Mononuclear cell (primary cell): ENCODE data around the gene PSMG3. TPM values are rescaled to one million over a fixed set of nuclear protein-coding genes. Genes with fewer than 3 reads are reported as not detected.

Source experiments
- H3K27me3 ChIP-seq: 2 replicates; pipeline ENCODE4 v1.6.0; 2011; ENCODE audit warnings: low read length, control low read depth; ENCODE audit not compliant: insufficient read depth
- H3K4me1 ChIP-seq: 2 replicates; pipeline ENCODE4 v1.5.1; 2011; ENCODE audit warnings: mild to moderate bottlenecking, low read length, control low read depth; ENCODE audit not compliant: insufficient read depth
- H3K4me3 ChIP-seq: 2 replicates; pipeline ENCODE4 v1.5.1; 2011; ENCODE audit warnings: mild to moderate bottlenecking, low read length, moderate library complexity
- H3K9me3 ChIP-seq: 2 replicates; pipeline ENCODE4 v1.5.1; 2011; ENCODE audit warnings: low read depth, mild to moderate bottlenecking, control low read depth, low read length
- total RNA-seq: library from RNA; depleted of rRNA; stranded (reverse); fragments of >200 nt; gene quantifications from one replicate; pipeline ENCODE4 v1.2.3, GENCODE V29; 2012

PSMG3 gene
- total RNA-seq, 1 donor: 14.3 TPM

DNA sequence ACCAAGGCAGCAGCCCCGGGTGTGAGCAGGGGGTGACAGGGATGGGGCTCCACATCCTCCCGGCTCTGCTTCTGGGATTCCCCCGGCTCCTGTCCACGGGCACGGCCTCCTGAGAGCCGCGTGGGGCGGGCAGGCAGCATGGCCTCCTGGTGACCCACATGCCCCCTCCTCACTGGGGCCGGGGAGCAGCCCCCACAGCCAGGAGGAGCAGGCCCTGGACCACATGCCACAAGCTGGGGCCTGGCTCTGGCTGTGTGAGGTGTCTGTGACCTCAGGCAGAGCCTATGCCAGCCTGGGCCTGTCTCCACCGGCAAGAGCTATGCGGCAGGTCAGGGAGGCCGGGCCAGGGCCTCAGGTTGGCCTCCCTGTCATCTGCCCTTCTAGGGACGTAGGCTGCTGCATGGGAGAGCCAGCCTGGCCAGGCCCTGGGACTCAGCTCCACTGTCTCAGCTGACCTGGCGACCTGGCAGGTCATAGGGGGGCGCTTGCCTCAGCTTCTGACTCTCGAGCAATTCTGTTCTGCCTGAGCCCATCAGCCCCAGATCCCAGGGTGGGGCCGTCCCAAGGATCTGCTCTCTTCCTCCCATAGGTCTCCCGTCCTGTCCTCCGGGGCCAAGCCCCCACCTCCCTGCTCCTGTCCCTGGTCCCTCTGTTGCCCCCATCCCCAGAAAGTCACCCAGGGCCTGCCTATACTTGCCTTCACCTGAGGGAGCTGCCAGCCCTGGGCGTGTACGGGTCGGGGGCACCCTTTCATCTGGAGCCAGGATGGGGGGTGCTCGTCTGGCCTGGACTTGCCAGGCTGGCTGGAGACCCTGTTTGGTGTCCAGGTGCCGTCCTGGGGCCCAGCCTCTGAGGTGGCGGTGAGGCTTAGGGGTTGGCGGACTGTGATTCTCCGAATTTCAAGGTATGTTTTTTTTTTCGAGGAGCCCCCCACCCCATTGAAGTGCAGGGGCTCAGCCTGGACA lies 9.9 kb downstream of the PSMG3 start:
- H3K4me1 ChIP-seq: no peaks in the 10 kb centered on the region
- no peaks in the 10 kb centered on the region for H3K9me3 ChIP-seq
- no peaks in the 10 kb centered on the region for H3K27me3 ChIP-seq
- no peak overlapping the region for H3K4me3 ChIP-seq

DNA sequence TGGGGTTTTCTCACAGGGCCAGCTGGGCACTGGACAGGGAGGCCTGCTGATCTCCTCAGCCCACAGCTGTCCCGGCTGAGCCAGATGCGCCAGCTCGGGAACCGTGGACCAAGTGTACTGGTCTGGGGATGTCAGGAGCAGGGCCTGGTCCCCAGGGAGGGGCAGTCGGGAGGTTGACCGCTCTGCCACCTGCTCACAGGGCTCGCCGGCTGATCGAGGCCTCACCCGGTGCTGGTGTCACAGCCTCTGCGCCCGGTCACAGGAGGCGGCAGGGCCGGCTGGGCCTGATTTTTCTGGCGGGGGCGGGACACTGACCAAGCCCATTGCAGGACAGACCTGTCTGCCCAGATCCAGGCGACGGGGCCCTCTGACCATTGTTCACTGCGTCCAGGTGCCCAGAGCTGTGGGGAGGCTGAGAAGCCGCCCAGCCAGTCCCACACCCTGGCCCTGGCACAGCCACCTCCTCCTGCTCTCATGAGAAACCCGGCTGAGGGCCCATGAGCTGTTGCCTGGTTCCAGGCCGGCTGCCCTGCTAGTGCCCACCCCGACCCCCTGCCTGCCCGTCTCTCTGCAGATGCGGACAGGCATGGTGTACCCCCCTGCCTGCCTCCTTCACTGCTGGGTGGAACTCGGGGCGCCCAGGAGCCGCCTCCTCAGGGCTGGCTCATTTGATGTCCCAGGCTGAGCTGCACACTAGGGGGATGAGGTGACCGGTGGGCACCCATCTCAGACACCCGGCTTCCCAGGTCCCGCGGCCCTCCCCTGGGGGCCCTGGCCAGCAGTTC lies 10.8 kb downstream of the PSMG3 start:
- no peaks in the 10 kb centered on the region for H3K4me1 ChIP-seq
- no peaks in the 10 kb centered on the region for H3K27me3 ChIP-seq
- no peaks in the 10 kb centered on the region for H3K9me3 ChIP-seq

GRCh38 chr7:1558181-1558811 lies 11.5 kb downstream of the PSMG3 start:
- H3K27me3 ChIP-seq: no peaks in the 10 kb centered on the region
- H3K4me1 ChIP-seq: no peaks in the 10 kb centered on the region

More for the DNA sequence above, 10.8 kb downstream of the PSMG3 start:
- no peak overlapping the region for H3K4me3 ChIP-seq

DNA sequence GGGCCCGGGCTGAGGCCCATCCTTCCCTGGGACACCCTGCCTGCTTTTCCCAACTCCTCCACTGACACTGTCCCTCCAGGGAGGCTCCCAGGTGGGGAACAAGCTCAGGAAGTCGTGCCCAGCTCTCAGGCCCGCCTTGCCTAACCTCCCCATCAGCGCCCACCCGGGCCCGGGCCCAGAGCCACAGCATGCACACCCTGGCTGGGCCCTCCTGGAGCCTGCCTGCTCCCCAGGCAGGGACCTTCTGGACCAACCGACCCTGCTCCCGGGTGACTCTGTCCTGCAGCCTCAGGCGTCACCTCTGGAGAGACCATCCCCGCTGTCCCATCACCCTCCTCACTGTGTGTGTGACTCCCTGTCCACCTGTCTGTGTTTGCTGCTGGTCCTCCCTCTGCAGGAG lies 12.1 kb downstream of the PSMG3 start:
- H3K27me3 ChIP-seq: no peaks in the 10 kb centered on the region
- no peak overlapping the region for H3K4me3 ChIP-seq
- no peaks in the 10 kb centered on the region for H3K9me3 ChIP-seq

More at GRCh38 chr7:1558181-1558811, 11.5 kb downstream of the PSMG3 start:
- Histone ChIP-seq H3K4me3 (no peak overlapping the region), H3K9me3 (no peaks in the 10 kb centered on the region)

GRCh38 chr7:1557006-1557405 lies 12.8 kb downstream of the PSMG3 start:
- H3K4me1 ChIP-seq: no peaks in the 10 kb centered on the region
- no peak overlapping the region for H3K4me3 ChIP-seq
- no peaks in the 10 kb centered on the region for H3K9me3 ChIP-seq
- H3K27me3 ChIP-seq: no peaks in the 10 kb centered on the region

More for the DNA sequence above, 12.1 kb downstream of the PSMG3 start:
- H3K4me1 ChIP-seq: no peaks in the 10 kb centered on the region

DNA sequence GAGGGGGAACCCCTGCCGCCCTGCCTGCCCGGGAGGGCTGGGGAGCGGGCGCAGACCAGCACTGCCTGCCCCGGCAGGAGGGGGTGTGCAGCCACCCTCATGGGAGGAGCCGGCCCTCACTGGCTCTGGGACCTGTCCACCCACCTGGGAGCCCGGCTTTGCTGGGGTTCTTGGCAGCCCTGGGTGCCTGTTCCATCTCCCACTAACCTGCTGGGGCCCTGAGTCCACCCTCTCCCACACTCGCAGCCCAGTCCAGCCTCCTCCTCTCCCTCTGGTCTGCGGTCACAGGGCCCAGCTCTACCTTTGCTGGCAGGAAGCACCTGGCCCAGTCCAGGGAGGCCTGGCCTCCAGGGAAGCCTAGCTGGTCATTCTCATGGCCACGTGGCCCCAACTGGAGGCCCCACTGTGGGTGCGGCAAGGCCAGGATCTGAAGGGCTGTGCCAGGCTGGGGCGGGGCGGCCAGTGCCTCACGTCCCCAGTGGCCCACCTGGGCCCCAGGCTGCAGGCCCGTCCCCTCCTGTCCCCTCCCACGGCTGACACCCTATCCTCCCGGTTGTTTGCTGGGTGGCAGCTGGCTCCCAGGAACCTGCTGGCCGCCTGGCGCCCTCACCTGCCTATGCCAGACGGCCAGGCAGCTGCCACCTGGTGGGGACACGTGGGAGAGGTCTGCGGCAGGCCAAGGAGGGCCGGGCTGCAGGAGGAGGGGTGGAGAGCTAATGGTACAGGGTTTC lies 13.9 kb downstream of the PSMG3 start, which contains the start of gene TMEM184A:
Gene TMEM184A, minus strand, starts transcription at position 393 of the 731 bp plus-strand sequence. CDS start 721 bp downstream, outside the sequence.
- H3K4me1 ChIP-seq: no peaks in the 10 kb centered on the region
- H3K27me3 ChIP-seq: no peaks in the 10 kb centered on the region

GRCh38 chr7:1555046-1555812 lies 14.6 kb downstream of the PSMG3 start:
- H3K4me1 ChIP-seq: no peaks in the 10 kb centered on the region
- no peaks in the 10 kb centered on the region for H3K9me3 ChIP-seq
- H3K4me3 ChIP-seq: no peak overlapping the region
- H3K27me3 ChIP-seq: no peaks in the 10 kb centered on the region

More for the DNA sequence above, 13.9 kb downstream of the PSMG3 start, which contains the start of gene TMEM184A:
- no peak within 1 kb of the TSS for H3K4me3 ChIP-seq
- no peaks in the 10 kb centered on the region for H3K9me3 ChIP-seq

DNA sequence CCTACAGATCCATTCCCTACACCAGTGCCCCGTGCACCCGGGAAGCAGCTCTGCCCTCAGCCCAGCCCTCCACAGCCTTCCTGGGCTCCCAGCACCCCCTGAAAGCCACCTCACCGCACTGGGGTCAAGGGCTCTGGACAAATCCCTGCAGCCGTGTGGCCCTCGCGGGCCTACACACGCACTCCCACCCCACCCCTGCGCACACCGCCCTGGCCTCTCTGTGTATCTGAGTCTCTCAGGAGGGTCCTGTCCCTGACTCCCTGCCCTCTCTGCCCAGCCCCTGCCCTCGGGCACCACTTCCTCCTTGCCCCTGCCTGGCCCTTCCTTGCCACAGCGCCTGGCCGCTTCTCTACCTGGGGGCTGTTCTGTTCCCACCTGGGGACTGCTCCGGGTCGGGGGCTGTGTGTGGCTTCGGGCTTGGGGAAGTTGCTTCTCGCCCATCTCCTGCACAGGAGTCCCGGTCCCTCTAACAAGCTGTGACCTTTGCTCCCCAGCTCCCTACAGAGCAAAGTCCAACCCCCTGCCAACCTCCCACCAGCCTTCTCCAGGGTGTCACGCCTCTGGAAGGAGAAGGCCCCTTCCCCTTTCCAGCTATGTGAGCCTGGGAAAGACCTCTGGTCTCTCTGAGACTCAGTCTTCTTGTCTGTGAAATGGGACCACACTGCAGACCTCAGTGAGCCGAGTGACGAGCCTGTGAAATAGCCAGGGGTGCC lies 15.3 kb downstream of the PSMG3 start:
- H3K4me1 ChIP-seq: no peaks in the 10 kb centered on the region
- H3K27me3 ChIP-seq: no peaks in the 10 kb centered on the region
- H3K9me3 ChIP-seq: no peaks in the 10 kb centered on the region
- no peak overlapping the region for H3K4me3 ChIP-seq

- Histone ChIP-seq H3K4me3 (no peak overlapping the region), H3K27me3 (no peaks in the 10 kb centered on the region), H3K9me3 (no peaks in the 10 kb centered on the region), H3K4me1 (no peaks in the 10 kb centered on the region)
Observed at GRCh38 chr7:1553512-1554210, 16.2 kb downstream of the PSMG3 start.

DNA sequence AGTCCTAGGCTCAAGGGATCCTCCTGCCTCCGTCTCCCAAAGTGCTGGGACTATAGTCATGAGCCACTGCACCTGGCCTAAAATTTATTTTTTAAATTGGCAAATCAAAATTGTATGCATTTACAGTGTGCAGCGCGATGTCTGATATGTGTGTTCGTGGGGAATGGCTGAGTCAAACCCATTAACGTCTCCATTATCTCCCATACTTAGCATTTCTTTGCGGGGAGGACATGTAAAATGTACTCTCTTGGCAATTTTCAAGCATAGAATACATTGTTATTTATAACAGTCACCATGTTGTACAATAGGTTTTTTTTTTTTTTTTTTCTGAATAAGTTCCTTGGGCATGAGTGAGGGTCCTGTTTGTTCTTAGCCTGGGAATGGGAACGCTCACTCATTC lies 17.6 kb downstream of the PSMG3 start:
- Histone ChIP-seq H3K27me3 (no peaks in the 10 kb centered on the region), H3K4me1 (no peaks in the 10 kb centered on the region), H3K4me3 (no peak overlapping the region), H3K9me3 (no peaks in the 10 kb centered on the region)

DNA sequence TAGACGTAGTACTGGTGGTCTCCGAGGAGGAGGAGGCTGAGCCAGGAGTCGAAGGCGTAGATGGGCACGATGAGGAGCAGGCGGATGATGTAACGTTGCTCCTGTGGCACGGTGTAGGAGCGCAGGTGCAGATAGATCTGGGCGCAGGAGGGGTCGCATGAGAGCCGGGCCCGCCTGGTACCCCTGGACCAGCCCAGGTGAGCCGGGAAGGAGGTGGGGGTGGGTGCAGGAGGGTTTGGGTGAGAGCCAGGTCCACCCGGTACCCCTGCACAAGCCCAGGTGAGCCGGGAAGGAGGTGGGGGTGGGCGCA lies 19.0 kb downstream of the PSMG3 start:
- no peaks in the 10 kb centered on the region for H3K4me1 ChIP-seq
- H3K9me3 ChIP-seq: no peaks in the 10 kb centered on the region
- no peak overlapping the region for H3K4me3 ChIP-seq
- no peaks in the 10 kb centered on the region for H3K27me3 ChIP-seq

DNA sequence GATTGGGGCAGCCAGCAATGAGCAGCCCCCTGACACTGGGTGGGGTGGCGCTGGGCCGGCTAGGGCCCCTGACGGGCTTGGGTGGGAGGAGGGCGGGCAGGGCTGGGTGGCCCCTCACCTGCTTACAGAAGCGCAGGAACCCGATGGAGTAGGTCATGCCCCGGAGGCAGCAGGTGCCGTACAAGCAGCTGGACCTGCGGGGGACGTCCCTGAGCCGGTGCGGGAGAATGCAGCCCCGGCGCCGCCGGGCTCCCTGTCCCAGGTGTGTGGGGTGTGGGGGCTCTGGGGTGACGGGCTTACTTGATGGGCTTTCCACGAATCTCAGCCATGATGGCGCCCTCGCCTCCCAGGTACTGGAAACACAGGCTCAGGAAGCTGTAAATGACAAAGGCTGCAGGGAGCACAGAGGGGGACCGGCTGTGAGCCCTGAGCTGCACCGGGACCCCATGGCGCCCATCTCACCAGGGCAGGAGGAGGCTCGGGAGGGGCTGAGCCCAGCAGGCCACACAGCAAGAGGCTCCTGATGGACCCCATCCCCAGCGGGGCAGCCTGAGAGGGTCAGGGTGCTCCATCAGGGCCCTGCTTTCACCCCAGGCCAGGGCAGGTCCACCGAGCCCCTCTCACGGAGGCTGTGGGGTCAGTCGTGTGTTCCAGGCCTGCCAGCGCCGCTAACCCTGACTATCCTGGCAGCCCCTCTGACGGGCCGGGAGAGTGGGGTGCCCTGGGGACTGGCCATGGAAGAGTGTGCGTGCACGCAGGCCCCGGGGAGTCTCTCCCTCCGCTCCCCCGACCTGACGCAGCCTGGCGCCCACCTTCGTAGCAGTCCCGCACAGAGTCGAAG lies 19.6 kb downstream of the PSMG3 start:
- H3K9me3 ChIP-seq: no peaks in the 10 kb centered on the region
- H3K27me3 ChIP-seq: no peaks in the 10 kb centered on the region
- H3K4me3 ChIP-seq: no peak overlapping the region
- H3K4me1 ChIP-seq: no peaks in the 10 kb centered on the region
